GM23338 (cell line): ENCODE data around the gene WNT10A. TPM values are rescaled to one million over a fixed set of nuclear protein-coding genes. Genes with fewer than 3 reads are reported as not detected.

Experiments
- ATAC-seq: fragments of 200-7000 bp; cut with Tn5 transposase; 3 replicates; pipeline ENCODE4 v1.9.1; 2020
- DNase-seq: peaks from one replicate; pipeline ENCODE4 v3.0.0-alpha.2; 2015; ENCODE audit warnings: low spot score
- H2AFZ ChIP-seq: fragments of 200-600 bp; sonication (generic); 2 replicates; pipeline ENCODE4 v1.8.0; 2016; ENCODE audit warnings: antibody characterized with exemption, mild to moderate bottlenecking, moderate library complexity
- H3F3A ChIP-seq: fragments of 200-600 bp; sonication (generic); replicated peaks from 2 replicates; pipeline ENCODE4 v1.8.0; 2017; ENCODE audit warnings: antibody characterized with exemption, mixed run types, low read depth
- H3K27ac ChIP-seq: fragments of 200-600 bp; sonication (generic); 2 replicates; pipeline ENCODE4 v1.6.1; 2016; ENCODE audit warnings: low read depth
- H3K27me3 ChIP-seq: fragments of 200-600 bp; sonication (generic); 2 replicates; pipeline ENCODE4 v1.8.0; 2016; ENCODE audit warnings: mild to moderate bottlenecking, mixed run types, moderate library complexity; ENCODE audit not compliant: insufficient read depth
- H3K36me3 ChIP-seq: fragments of 200-600 bp; sonication (generic); 2 replicates; pipeline ENCODE4 v1.8.0; 2016; ENCODE audit warnings: mild to moderate bottlenecking; ENCODE audit not compliant: insufficient read depth
- H3K4me1 ChIP-seq: fragments of 200-600 bp; sonication (generic); 2 replicates; pipeline ENCODE4 v1.8.0; 2016; ENCODE audit warnings: mild to moderate bottlenecking, moderate library complexity; ENCODE audit not compliant: insufficient read depth
- H3K4me2 ChIP-seq: fragments of 200-600 bp; sonication (generic); 2 replicates; pipeline ENCODE4 v1.7.1; 2017; ENCODE audit warnings: mixed run types
- H3K4me3 ChIP-seq: fragments of 200-600 bp; sonication (generic); 2 replicates; pipeline ENCODE4 v1.6.1; 2016; ENCODE audit warnings: mixed run types
- H3K79me2 ChIP-seq: fragments of 200-600 bp; sonication (generic); replicated peaks from 2 replicates; pipeline ENCODE4 v1.8.0; 2017; ENCODE audit warnings: mild to moderate bottlenecking; ENCODE audit not compliant: insufficient read depth
- H3K9me2 ChIP-seq: fragments of 200-600 bp; sonication (generic); 2 replicates; pipeline ENCODE4 v1.8.0; 2017; ENCODE audit not compliant: insufficient read depth
- H4K20me1 ChIP-seq: fragments of 200-600 bp; sonication (generic); replicated peaks from 2 replicates; pipeline ENCODE4 v1.8.0; 2017; ENCODE audit warnings: mild to moderate bottlenecking; ENCODE audit not compliant: insufficient read depth
- H3K27ac Mint-ChIP-seq: 2 replicates; pipeline ENCODE4 v1.8.0; 2020; ENCODE audit warnings: inconsistent platforms, mild to moderate bottlenecking, moderate library complexity, mixed read lengths
- H3K27me3 Mint-ChIP-seq: 3 replicates; pipeline ENCODE4 v1.8.0; 2022; ENCODE audit warnings: low read depth, mild to moderate bottlenecking, moderate library complexity, mixed read lengths, inconsistent platforms; ENCODE audit not compliant: insufficient read depth, poor library complexity
- H3K36me3 Mint-ChIP-seq: 3 replicates; pipeline ENCODE4 v1.8.0; 2021; ENCODE audit warnings: low read depth, mild to moderate bottlenecking, inconsistent platforms, moderate library complexity, mixed read lengths
- H3K4me1 Mint-ChIP-seq: 3 replicates; pipeline ENCODE4 v1.8.0; 2020; ENCODE audit warnings: mild to moderate bottlenecking, inconsistent platforms, mixed read lengths
- H3K4me3 Mint-ChIP-seq: 3 replicates; pipeline ENCODE4 v1.8.0; 2021; ENCODE audit warnings: moderate library complexity, mild to moderate bottlenecking, inconsistent platforms, mixed read lengths
- H3K9me3 Mint-ChIP-seq: 3 replicates; pipeline ENCODE4 v1.8.0; 2020; ENCODE audit warnings: moderate library complexity, mild to moderate bottlenecking, inconsistent platforms, mixed read lengths
- ETS1 ChIP-seq: IDR thresholded peaks from 2 replicates; pipeline ENCODE4 v1.6.1; 2016; ENCODE audit warnings: antibody characterized with exemption
- JUNB ChIP-seq: IDR thresholded peaks from one replicate; pipeline ENCODE4 v1.6.1; 2016; ENCODE audit warnings: antibody characterized with exemption; ENCODE audit not compliant: unreplicated experiment
- POLR2AphosphoS5 ChIP-seq: IDR thresholded peaks from 2 replicates; pipeline ENCODE4 v1.6.1; 2016; ENCODE audit warnings: antibody characterized with exemption, low read depth
- STAT1 ChIP-seq: IDR thresholded peaks from one replicate; pipeline ENCODE4 v1.6.1; 2016; ENCODE audit warnings: antibody characterized with exemption; ENCODE audit not compliant: unreplicated experiment
- ZNF462 ChIP-seq: fragments of 250-450 bp; sonication (Bioruptor Pico); IDR thresholded peaks from 2 replicates; pipeline ENCODE4 v1.5.0; 2020; ENCODE audit warnings: mild to moderate bottlenecking, moderate library complexity
- polyA plus RNA-seq: library from polyadenylated mRNA; unstranded; fragments of >200 nt; fragmentation: Nextera tagmentation; extraction: Ambion mirVana; gene quantifications from 2 replicates; pipeline ENCODE4 v1.2.1, GENCODE V29; 2016
- total RNA-seq: library from RNA; depleted of rRNA; stranded (reverse); fragments of >200 nt; shearing (Covaris generic); gene quantifications from 2 replicates; pipeline ENCODE4 v1.2.3, GENCODE V29; 2014
- TF ChIP-seq, protein P1 (sequence below): IDR thresholded peaks from one replicate; pipeline ENCODE4 v1.6.1; 2018; ENCODE audit warnings: antibody characterized with exemption; ENCODE audit not compliant: unreplicated experiment

WNT10A gene
- total and polyA plus RNA-seq, 2 experiments from 2014 or later, result not detected

DNA sequence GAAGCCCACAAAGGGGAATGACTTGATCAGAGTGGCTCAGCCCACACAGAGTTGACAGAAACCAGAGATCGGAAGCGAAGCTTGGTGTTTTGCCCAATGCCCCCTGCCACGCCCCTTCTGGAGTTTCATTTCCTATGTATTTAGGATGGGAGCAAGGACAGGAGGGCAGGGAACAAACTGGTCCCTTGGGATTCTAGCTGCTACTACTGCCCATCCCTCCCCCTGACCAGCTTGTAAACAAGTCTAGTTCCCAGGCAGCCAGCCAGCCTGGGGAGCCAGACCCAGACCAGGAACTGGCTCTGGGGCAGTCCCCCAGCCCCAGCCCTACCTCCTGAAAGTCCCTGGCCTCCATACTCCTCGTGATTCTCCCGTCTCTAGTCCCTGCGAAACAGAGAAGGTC lies 12.8 kb upstream of the WNT10A start:
- Histone ChIP-seq H3K4me3 (no peak overlapping the region), H3K36me3 (no peaks in the 10 kb centered on the region), H3K9me2 (no peaks in the 10 kb centered on the region), H3K79me2 (no peaks in the 10 kb centered on the region), H4K20me1 (no peaks in the 10 kb centered on the region; the same call in none of the 2 replicates), H2AFZ (no peak overlapping the region), H3F3A (no peaks in the 10 kb centered on the region), H3K27ac (no peak overlapping the region), H3K4me2 (no peak overlapping the region), H3K4me1 (peaks cover 5% of the 10 kb centered on the region; the same call in 1 of the 2 replicates), H3K27me3 (peaks cover 99% of the 10 kb centered on the region)
- no peak overlapping the region for H3K4me3 Mint-ChIP-seq
- H3K4me1 Mint-ChIP-seq, result peaks cover 15% of the 10 kb centered on the region
- H3K27me3 Mint-ChIP-seq, result peaks cover 97% of the 10 kb centered on the region
- DNase-seq (no peak), ATAC-seq (no peak)
- TF ChIP-seq STAT1 (no peak), ETS1 (no peak)
- H3K36me3 Mint-ChIP-seq, result no peaks in the 10 kb centered on the region; the same call in 2 of the 3 replicates
- no peak overlapping the region for H3K27ac Mint-ChIP-seq
- H3K9me3 Mint-ChIP-seq, result peaks cover 6% of the 10 kb centered on the region; the same call in 2 of the 3 replicates

DNA sequence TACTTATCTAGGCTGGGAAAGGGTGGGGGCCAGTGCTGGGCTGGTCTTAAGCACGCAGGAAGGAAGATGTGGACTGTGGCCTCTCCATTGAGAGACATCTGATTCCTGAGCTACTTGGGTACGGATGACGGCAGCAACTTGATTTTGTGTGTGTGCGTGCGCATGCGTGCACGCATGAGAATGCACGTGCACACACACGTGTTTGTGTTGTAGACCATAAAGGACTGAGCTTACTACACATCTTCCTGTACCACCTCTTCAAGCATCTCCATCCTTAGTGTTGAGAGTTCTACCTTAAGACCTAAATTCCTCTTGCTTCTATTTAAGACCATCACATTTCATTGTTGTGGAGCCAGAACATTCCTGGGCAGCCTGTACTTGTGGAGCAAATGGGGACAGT lies 11.6 kb upstream of the WNT10A start:
- ATAC-seq, result no peak
- Mint-ChIP-seq H3K4me3 (no peak overlapping the region), H3K4me1 (peaks cover 18% of the 10 kb centered on the region), H3K27ac (no peak overlapping the region), H3K36me3 (no peaks in the 10 kb centered on the region; the same call in 2 of the 3 replicates), H3K9me3 (peaks cover 6% of the 10 kb centered on the region; the same call in 2 of the 3 replicates), H3K27me3 (peaks cover 97% of the 10 kb centered on the region)
- peaks cover 99% of the 10 kb centered on the region for H3K27me3 ChIP-seq
- H2AFZ ChIP-seq, result no peak overlapping the region
- H4K20me1 ChIP-seq, result peaks cover 3% of the 10 kb centered on the region
- peaks cover 9% of the 10 kb centered on the region; the same call in 1 of the 2 replicates for H3K4me1 ChIP-seq
- no peaks in the 10 kb centered on the region for H3K79me2 ChIP-seq
- H3K4me3 ChIP-seq, result no peak overlapping the region
- H3F3A ChIP-seq, result no peaks in the 10 kb centered on the region
- no peak for DNase-seq
- no peak overlapping the region for H3K27ac ChIP-seq
- TF ChIP-seq, protein P1, sequence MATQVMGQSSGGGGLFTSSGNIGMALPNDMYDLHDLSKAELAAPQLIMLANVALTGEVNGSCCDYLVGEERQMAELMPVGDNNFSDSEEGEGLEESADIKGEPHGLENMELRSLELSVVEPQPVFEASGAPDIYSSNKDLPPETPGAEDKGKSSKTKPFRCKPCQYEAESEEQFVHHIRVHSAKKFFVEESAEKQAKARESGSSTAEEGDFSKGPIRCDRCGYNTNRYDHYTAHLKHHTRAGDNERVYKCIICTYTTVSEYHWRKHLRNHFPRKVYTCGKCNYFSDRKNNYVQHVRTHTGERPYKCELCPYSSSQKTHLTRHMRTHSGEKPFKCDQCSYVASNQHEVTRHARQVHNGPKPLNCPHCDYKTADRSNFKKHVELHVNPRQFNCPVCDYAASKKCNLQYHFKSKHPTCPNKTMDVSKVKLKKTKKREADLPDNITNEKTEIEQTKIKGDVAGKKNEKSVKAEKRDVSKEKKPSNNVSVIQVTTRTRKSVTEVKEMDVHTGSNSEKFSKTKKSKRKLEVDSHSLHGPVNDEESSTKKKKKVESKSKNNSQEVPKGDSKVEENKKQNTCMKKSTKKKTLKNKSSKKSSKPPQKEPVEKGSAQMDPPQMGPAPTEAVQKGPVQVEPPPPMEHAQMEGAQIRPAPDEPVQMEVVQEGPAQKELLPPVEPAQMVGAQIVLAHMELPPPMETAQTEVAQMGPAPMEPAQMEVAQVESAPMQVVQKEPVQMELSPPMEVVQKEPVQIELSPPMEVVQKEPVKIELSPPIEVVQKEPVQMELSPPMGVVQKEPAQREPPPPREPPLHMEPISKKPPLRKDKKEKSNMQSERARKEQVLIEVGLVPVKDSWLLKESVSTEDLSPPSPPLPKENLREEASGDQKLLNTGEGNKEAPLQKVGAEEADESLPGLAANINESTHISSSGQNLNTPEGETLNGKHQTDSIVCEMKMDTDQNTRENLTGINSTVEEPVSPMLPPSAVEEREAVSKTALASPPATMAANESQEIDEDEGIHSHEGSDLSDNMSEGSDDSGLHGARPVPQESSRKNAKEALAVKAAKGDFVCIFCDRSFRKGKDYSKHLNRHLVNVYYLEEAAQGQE, result no peak
- TF ChIP-seq POLR2AphosphoS5 (no peak), ZNF462 (CRISPR knock-in tag) (no peak), STAT1 (no peak), JUNB (no peak)
- no peak overlapping the region for H3K4me2 ChIP-seq
- no peaks in the 10 kb centered on the region for H3K36me3 ChIP-seq
- H3K9me2 ChIP-seq, result no peaks in the 10 kb centered on the region
